ENCODE results near the gene SLC43A1. TPM values are rescaled to one million over a fixed set of nuclear protein-coding genes. Genes with fewer than 3 reads are reported as not detected.

The SLC43A1 gene
- total RNA-seq, 4 donors from 2014 or later = 1.8 to 11.4 (median 4.1) TPM

DNA sequence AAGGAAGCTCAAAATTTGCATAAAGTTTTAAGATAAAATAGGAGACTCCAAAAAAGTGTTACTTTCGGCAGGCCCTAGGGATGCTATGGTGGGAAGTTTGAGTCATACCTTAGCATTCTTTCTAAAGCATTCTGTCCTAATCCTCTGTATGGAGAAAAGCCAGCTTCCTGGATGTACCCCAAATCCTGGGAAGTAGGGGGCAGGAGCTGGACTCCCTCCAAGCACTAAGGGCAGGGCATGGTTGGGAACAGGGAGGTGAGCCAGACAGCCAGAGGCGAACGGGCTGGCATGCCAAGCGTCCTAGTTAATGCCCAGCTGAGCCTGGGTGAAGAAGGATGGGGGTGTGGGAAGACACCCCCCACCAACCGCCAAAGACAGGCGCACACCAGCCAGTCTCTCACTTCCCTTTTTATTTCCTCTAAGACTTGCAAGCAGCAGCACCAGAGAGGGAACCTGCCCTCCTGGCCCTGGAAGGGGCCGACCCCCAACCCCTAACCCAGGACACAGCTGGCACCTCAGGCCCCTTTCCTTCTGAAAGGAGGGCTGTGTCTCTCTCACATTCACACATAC lies 31.3 kb downstream of the SLC43A1 start:
- 21 to 40% methylated on average over 1 to 6 of the region's 7 CpGs for WGBS, 2 donors
- H3K36me3 ChIP-seq = peaks cover 0 to 54% (median 4%) of the 10 kb centered on the region in 3 donors

DNA sequence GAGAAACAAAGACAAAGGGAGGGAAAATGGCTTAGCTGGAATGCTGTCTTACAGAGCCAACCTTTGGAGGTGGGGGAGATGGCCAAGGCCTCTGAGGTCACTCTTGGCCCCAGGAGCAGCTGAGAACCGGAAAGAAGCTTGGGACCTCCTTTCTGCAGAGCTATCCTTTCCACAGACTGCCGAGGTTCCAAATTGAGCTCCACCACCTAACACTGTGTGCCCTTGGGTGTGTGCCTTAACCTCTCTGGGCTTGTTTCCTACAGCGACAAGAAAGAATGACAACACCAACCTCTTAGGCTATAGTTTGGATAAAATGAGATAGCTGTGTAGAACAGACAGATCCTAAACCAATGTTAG lies 32.0 kb downstream of the SLC43A1 start:
- Histone ChIP-seq H3K4me1 (peaks cover 12 to 28% (median 21%) of the 10 kb centered on the region in 3 donors), H3K36me3 (peaks cover 0 to 48% (median 4%) of the 10 kb centered on the region in 3 donors), H3K27ac (no peak overlapping the region), H3K4me3 (no peak overlapping the region), H3K27me3 (peaks cover 5 to 43% (median 10%) of the 10 kb centered on the region in 4 donors), H3K9me3 (no peaks in the 10 kb centered on the region)
- DNase-seq = no peak
- intact Hi-C loops (cut with DNase I) = loop anchor here (5.0 kb wide), 1 partner anchor 164 kb away; the partner anchor contains the start of gene YPEL4
- TF ChIP-seq, protein P1, sequence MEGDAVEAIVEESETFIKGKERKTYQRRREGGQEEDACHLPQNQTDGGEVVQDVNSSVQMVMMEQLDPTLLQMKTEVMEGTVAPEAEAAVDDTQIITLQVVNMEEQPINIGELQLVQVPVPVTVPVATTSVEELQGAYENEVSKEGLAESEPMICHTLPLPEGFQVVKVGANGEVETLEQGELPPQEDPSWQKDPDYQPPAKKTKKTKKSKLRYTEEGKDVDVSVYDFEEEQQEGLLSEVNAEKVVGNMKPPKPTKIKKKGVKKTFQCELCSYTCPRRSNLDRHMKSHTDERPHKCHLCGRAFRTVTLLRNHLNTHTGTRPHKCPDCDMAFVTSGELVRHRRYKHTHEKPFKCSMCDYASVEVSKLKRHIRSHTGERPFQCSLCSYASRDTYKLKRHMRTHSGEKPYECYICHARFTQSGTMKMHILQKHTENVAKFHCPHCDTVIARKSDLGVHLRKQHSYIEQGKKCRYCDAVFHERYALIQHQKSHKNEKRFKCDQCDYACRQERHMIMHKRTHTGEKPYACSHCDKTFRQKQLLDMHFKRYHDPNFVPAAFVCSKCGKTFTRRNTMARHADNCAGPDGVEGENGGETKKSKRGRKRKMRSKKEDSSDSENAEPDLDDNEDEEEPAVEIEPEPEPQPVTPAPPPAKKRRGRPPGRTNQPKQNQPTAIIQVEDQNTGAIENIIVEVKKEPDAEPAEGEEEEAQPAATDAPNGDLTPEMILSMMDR (IDR thresholded peaks at IDR 0.05) = no peak
- no peak for TF ChIP-seq POLR2A (IDR thresholded peaks at IDR 0.05)
- WGBS, 2 donors = 33 to 38% methylated on average over 1 to 3 of the region's 3 CpGs

More for the DNA sequence above, 31.3 kb downstream of the SLC43A1 start:
- Histone ChIP-seq H3K9me3 (no peaks in the 10 kb centered on the region), H3K27ac (no peak overlapping the region), H3K4me3 (no peak overlapping the region), H3K4me1 (peaks cover 12 to 28% (median 21%) of the 10 kb centered on the region in 3 donors), H3K27me3 (peaks cover 5 to 38% (median 10%) of the 10 kb centered on the region in 4 donors)
- no peak for DNase-seq
- no peak for TF ChIP-seq POLR2A (IDR thresholded peaks at IDR 0.05)
- TF ChIP-seq, protein P1 (IDR thresholded peaks at IDR 0.05) = no peak
- intact Hi-C loops (cut with DNase I) = loop anchor here (5.0 kb wide), 1 partner anchor 163 kb away; the partner anchor contains the start of gene YPEL4

DNA sequence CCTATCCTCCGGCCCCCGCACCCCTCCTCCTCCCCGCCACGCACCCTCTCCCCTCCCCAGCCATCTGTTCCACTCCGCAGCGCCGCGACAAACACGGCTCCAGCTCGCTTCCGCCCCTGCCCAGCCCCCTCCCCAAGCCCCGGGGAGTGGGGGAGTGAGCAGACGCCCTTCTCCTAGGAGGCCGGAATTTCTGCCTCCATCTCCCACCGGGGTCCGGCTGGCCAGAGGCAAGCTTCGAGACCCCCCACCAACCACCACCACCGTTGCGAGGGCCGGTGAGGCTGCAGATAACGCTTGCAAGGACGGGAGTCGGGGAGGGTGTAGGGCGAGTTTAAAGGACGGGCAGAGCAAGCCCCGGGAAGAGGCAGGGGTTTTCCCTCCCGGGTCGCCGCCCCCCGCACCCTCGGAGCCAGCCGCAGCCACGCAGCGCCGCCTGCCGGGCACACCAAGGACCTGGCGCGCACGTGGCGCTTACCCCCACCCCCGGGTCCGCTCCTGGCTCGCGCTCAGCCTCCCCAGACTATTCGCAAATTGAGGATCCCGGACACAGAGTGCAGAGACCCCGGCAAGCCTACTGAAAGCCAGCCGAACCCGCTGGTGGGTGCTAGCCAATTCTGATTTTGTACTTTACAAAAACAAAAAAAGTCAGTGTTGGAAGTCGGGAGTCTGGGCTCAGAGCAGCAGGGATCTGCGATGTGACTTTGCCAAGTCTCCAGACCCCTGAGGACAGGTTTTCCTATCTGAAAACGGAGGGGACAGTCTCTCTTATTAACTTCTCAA lies 32.5 kb downstream of the SLC43A1 start:
- Histone ChIP-seq H3K36me3 (peaks cover 0 to 42% (median 4%) of the 10 kb centered on the region in 3 donors), H3K4me1 (peaks cover 12 to 29% (median 21%) of the 10 kb centered on the region in 3 donors), H3K4me3 (peak overlapping the region; percentile 14 to 60 (median 32)), H3K27me3 (peaks cover 5 to 43% (median 10%) of the 10 kb centered on the region in 4 donors), H3K27ac (no peak overlapping the region), H3K9me3 (no peaks in the 10 kb centered on the region)
- 6 to 20% methylated on average over 3 to 6 of the region's 52 CpGs for WGBS, 2 donors
- intact Hi-C loops (cut with DNase I) = loop anchor here (5.0 kb wide), 1 partner anchor 164 kb away; the partner anchor contains the start of gene YPEL4
- no peak for DNase-seq
- TF ChIP-seq, protein P1 (IDR thresholded peaks at IDR 0.05) = peak; percentile 52 to 80 (median 62)
- no peak for TF ChIP-seq POLR2A (IDR thresholded peaks at IDR 0.05)

DNA sequence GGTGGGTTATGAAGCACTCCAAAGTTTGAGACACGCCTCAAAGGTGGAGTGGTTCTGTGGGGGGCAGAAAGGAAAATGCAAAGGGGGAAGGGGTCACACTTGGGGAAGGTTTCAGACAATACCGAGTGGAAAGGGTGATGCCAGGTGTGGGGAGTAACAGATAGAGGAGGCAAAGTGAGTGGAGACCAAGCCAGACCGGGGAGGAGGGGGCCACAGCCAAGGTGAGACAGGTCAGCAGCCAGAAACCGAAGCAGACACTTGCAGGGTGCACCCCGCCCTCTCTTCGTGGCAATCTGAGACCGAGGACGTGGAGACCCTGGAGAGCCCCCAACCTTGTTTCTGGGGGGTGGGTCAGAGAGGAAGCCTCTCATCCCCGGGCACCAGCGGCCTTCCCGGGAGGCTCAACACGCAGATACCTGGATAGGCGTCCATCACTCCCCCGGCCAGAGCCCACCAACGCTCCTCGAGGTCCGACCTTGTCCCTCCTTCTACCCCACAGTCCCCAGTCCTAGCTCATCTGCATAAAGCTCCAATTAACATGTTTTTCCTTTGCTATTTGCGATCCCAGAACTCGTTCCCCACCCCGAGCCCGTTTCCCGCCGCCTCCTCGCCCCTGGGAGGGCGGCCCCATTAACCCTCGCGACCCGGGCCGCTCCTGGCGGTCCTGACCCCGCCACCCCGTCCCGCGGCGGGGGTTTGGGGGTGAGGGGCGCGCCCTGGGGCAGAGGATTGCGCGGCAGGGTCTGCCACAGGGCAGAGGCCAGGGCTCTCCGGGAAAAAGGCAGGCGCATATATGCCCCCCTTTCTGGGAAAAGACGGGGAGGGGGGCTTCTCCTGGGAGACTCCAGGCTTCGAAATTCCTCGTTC lies 33.4 kb downstream of the SLC43A1 start:
- H3K4me1 ChIP-seq = peaks cover 15 to 37% (median 25%) of the 10 kb centered on the region in 3 donors
- H3K27ac ChIP-seq = no peak overlapping the region
- no peak for TF ChIP-seq POLR2A (IDR thresholded peaks at IDR 0.05)
- TF ChIP-seq, protein P1 (IDR thresholded peaks at IDR 0.05) = no peak
- H3K27me3 ChIP-seq = peaks cover 5 to 48% (median 10%) of the 10 kb centered on the region in 4 donors
- peaks cover 0 to 34% (median 4%) of the 10 kb centered on the region in 3 donors for H3K36me3 ChIP-seq
- no peak for DNase-seq
- 23 to 31% methylated on average over 21 to 23 of the region's 44 CpGs for WGBS, 2 donors
- peak overlapping the region in 3 of 4 donors; percentile 28 to 60 (median 36) for H3K4me3 ChIP-seq
- intact Hi-C loops (cut with DNase I) = loop anchor here (5.0 kb wide), 1 partner anchor 165 kb away; the partner anchor contains the start of gene YPEL4
- no peaks in the 10 kb centered on the region for H3K9me3 ChIP-seq

All from esophagus squamous epithelium (tissue), 5 donors.